H1 (cell line): ENCODE measurements around the gene UBE2V1. TPM values are rescaled to one million over a fixed set of nuclear protein-coding genes. Genes with fewer than 3 reads are reported as not detected.

Source experiments
- CTCF ChIA-PET: fragments of 300-600 bp; sonication (Branson Sonifier 250); formaldehyde crosslinking; loops from one replicate; lab custom pipeline; 2021; ENCODE audit not compliant: partially characterized antibody; lab: Charles Lee
- POLR2A ChIA-PET: fragments of 300-600 bp; sonication (Branson Sonifier 250); formaldehyde crosslinking; loops from one replicate; lab custom pipeline; 2021; ENCODE audit warnings: inconsistent platforms; ENCODE audit not compliant: partially characterized antibody; lab: Charles Lee
- DNase-seq, 2 experiments: peaks; one replicate each; pipeline versions ENCODE4 v3.0.0 to v3.0.0-alpha.2; 2010 to 2022; ENCODE audit warnings: low spot score in 2 of 2, low read depth in 1 of 2, mixed read lengths in 1 of 2
- FAIRE-seq: peaks from 2 replicates; lab custom pipeline; 2011; peaks lifted over from hg19 to GRCh38; lab: Jason Lieb, UNC
- H2AFZ ChIP-seq: 2 replicates; pipeline ENCODE4 v1.8.1; 2012; ENCODE audit warnings: low read length, inconsistent platforms
- H2AK5ac ChIP-seq: 2 replicates; pipeline ENCODE4 v1.6.1; 2013; ENCODE audit warnings: low read depth, low read length
- H2BK120ac ChIP-seq: replicated peaks from 2 replicates; pipeline ENCODE3; 2013; ENCODE audit warnings: low read depth, low read length, inconsistent platforms
- H2BK12ac ChIP-seq: 2 replicates; pipeline ENCODE4 v1.6.1; 2013; ENCODE audit warnings: low read depth, low read length
- H2BK15ac ChIP-seq: 2 replicates; pipeline ENCODE4 v1.6.1; 2013; ENCODE audit warnings: low read length
- H2BK20ac ChIP-seq: 2 replicates; pipeline ENCODE4 v1.6.1; 2013; ENCODE audit warnings: low read length
- H2BK5ac ChIP-seq: 2 replicates; pipeline ENCODE4 v1.6.1; 2013; ENCODE audit warnings: low read depth, low read length
- H3K14ac ChIP-seq: 2 replicates; pipeline ENCODE4 v1.6.1; 2013; ENCODE audit warnings: inconsistent platforms; ENCODE audit not compliant: insufficient read length
- H3K18ac ChIP-seq: 2 replicates; pipeline ENCODE4 v1.6.1; 2013; ENCODE audit warnings: low read length; ENCODE audit errors: extremely low read depth
- H3K23ac ChIP-seq: 2 replicates; pipeline ENCODE4 v1.6.1; 2013; ENCODE audit warnings: inconsistent platforms; ENCODE audit not compliant: insufficient read length
- H3K23me2 ChIP-seq: 2 replicates; pipeline ENCODE4 v1.6.1; 2013; ENCODE audit warnings: low read depth, low read length
- H3K27ac ChIP-seq: 2 replicates; pipeline ENCODE4 v1.6.1; 2011; ENCODE audit warnings: low read depth, low read length, inconsistent platforms
- H3K27me3 ChIP-seq, 4 experiments: replicated peaks in 1 of 4; 1 replicate in 1 of 4; 2 replicates in 3 of 4; pipeline versions ENCODE4 v1.6.1 to v1.8.1; 2011 to 2013; ENCODE audit warnings: low read length in 3 of 4, mild to moderate bottlenecking in 3 of 4, inconsistent platforms in 2 of 4, mixed read lengths in 2 of 4, moderate library complexity in 1 of 4; ENCODE audit not compliant: control insufficient read depth in 3 of 4, insufficient read depth in 3 of 4; ENCODE audit errors: extremely low read depth in 1 of 4
- H3K36me3 ChIP-seq, 4 experiments: 2 replicates each; pipeline versions ENCODE4 v1.6.1 to v1.8.1; 2011 to 2013; ENCODE audit warnings: mild to moderate bottlenecking in 4 of 4, low read length in 3 of 4, moderate library complexity in 2 of 4, control low read depth in 1 of 4, inconsistent platforms in 1 of 4; ENCODE audit not compliant: insufficient read depth in 4 of 4, control insufficient read depth in 2 of 4
- H3K4ac ChIP-seq: replicated peaks from 2 replicates; pipeline ENCODE3; 2013; ENCODE audit warnings: low read length, low read depth, mixed read lengths, inconsistent platforms; ENCODE audit not compliant: insufficient read length
- H3K4me1 ChIP-seq, 4 experiments: replicated peaks in 1 of 4; 1 replicate in 1 of 4; 2 replicates in 3 of 4; pipeline versions ENCODE4 v1.6.1 to v1.8.1; 2011 to 2013; ENCODE audit warnings: low read length in 3 of 4, inconsistent platforms in 2 of 4, mixed read lengths in 1 of 4; ENCODE audit not compliant: insufficient read depth in 4 of 4, control insufficient read depth in 3 of 4
- H3K4me2 ChIP-seq, 2 experiments: 2 replicates each; pipeline versions ENCODE4 v1.6.1 to v1.8.1; 2011 to 2013; ENCODE audit warnings: low read depth in 2 of 2, low read length in 2 of 2, control low read depth in 1 of 2, inconsistent platforms in 1 of 2, mild to moderate bottlenecking in 1 of 2; ENCODE audit not compliant: insufficient read depth in 1 of 2
- H3K4me3 ChIP-seq, 4 experiments: fragments of 200-600, 300-600 bp in 1 of 4; sonication (generic), shearing (Covaris generic), sonication (Bioruptor Twin) in 1 of 4; 2 replicates each; pipeline versions ENCODE4 v1.5.1 to v1.8.1; 2011 to 2016; ENCODE audit warnings: low read length in 4 of 4, low read depth in 3 of 4, control low read depth in 2 of 4, inconsistent platforms in 2 of 4, mild to moderate bottlenecking in 2 of 4, mixed read lengths in 1 of 4, moderate library complexity in 1 of 4; ENCODE audit not compliant: insufficient read depth in 2 of 4; ENCODE audit errors: extremely low read depth in 1 of 4
- H3K56ac ChIP-seq: replicated peaks from 2 replicates; pipeline ENCODE3; 2013; ENCODE audit warnings: low read depth, mild to moderate bottlenecking, mixed read lengths, low read length, inconsistent platforms; ENCODE audit not compliant: insufficient read length
- H3K79me1 ChIP-seq: 2 replicates; pipeline ENCODE4 v1.6.1; 2013; ENCODE audit warnings: low read depth, low read length, control low read depth
- H3K79me2 ChIP-seq, 2 experiments: 2 replicates each; pipeline versions ENCODE4 v1.6.1 to v1.8.1; 2012 to 2013; ENCODE audit warnings: low read length in 2 of 2, mild to moderate bottlenecking in 2 of 2, inconsistent platforms in 1 of 2; ENCODE audit not compliant: insufficient read depth in 2 of 2, control insufficient read depth in 1 of 2
- H3K9ac ChIP-seq, 4 experiments: replicated peaks in 1 of 4; 1 replicate in 1 of 4; 2 replicates in 3 of 4; pipeline versions ENCODE4 v1.6.1 to v1.8.1; 2011 to 2013; ENCODE audit warnings: low read depth in 3 of 4, low read length in 3 of 4, control low read depth in 2 of 4, mild to moderate bottlenecking in 2 of 4, moderate library complexity in 2 of 4, inconsistent platforms in 1 of 4; ENCODE audit errors: extremely low read depth in 1 of 4
- H3K9me3 ChIP-seq, 2 experiments: 2 replicates each; pipeline versions ENCODE4 v1.6.1 to v1.8.1; 2012 to 2013; ENCODE audit warnings: mild to moderate bottlenecking in 2 of 2, moderate library complexity in 2 of 2, control low read depth in 1 of 2, inconsistent platforms in 1 of 2, low read depth in 1 of 2, low read length in 1 of 2, mixed read lengths in 1 of 2; ENCODE audit not compliant: insufficient read depth in 2 of 2
- H4K20me1 ChIP-seq, 2 experiments: replicated peaks in 1 of 2; 2 replicates each; pipeline versions ENCODE3 to v1.8.1; 2011 to 2013; ENCODE audit warnings: inconsistent platforms in 2 of 2, low read length in 2 of 2, mild to moderate bottlenecking in 1 of 2; ENCODE audit not compliant: insufficient read depth in 2 of 2, control insufficient read depth in 1 of 2
- H4K5ac ChIP-seq: 2 replicates; pipeline ENCODE4 v1.6.1; 2013; ENCODE audit warnings: low read length, low read depth, mixed read lengths, inconsistent platforms; ENCODE audit not compliant: insufficient read length
- H4K8ac ChIP-seq: 2 replicates; pipeline ENCODE4 v1.8.0; 2013; ENCODE audit warnings: mild to moderate bottlenecking, moderate library complexity, low read length, inconsistent platforms; ENCODE audit not compliant: insufficient read depth; ENCODE audit errors: extremely low read depth
- H4K91ac ChIP-seq: replicated peaks from 2 replicates; pipeline ENCODE3; 2013; ENCODE audit warnings: low read length, mixed read lengths, inconsistent platforms; ENCODE audit not compliant: insufficient read length
- BACH1 ChIP-seq: IDR thresholded peaks from 2 replicates; pipeline ENCODE4 v1.6.1; 2012; ENCODE audit warnings: low read length, improper control_type of control experiment
- CREB1 ChIP-seq: IDR thresholded peaks from 2 replicates; pipeline ENCODE4 v1.6.1; 2012; ENCODE audit warnings: inconsistent platforms
- KDM1A ChIP-seq: fragments of 200-600, 300-600 bp; sonication (generic); IDR thresholded peaks from 2 replicates; pipeline ENCODE4 v1.7.1; 2016; ENCODE audit warnings: mild to moderate bottlenecking, low read length, borderline replicate concordance
- SIN3A ChIP-seq, 2 experiments: IDR thresholded peaks in 1 of 2; conservative IDR thresholded peaks in 1 of 2; 2 replicates each; pipeline ENCODE4 v1.6.1; 2011 to 2012; ENCODE audit warnings: low read length in 2 of 2, improper control_type of control experiment in 1 of 2, low read depth in 1 of 2, mild to moderate bottlenecking in 1 of 2
- SP4 ChIP-seq: IDR thresholded peaks from 2 replicates; pipeline ENCODE4 v1.6.1; 2012; ENCODE audit warnings: low read length, inconsistent platforms
- SRF ChIP-seq: IDR thresholded peaks from 2 replicates; pipeline ENCODE4 v1.6.1; 2011; ENCODE audit warnings: mild to moderate bottlenecking, low read depth, low read length, moderate library complexity
- TAF7 ChIP-seq: optimal IDR thresholded peaks from 2 replicates; pipeline ENCODE3; 2011; ENCODE audit warnings: low read depth, mild to moderate bottlenecking, inconsistent platforms, low read length, moderate library complexity, borderline replicate concordance
- WGBS, 2 experiments: shearing (Covaris generic) in 1 of 2; methylation state at CpG; one replicate each; pipeline versions ENCODE4 v1.1.6 to v1.1.7; 2013 to 2015; ENCODE audit warnings: low lambda C conversion rate in 2 of 2, mixed read lengths in 2 of 2, inconsistent platforms in 1 of 2, low coverage in 1 of 2, missing lambda C conversion rate in 1 of 2; ENCODE audit not compliant: insufficient replicate concordance in 2 of 2, insufficient coverage in 1 of 2, insufficient read length in 1 of 2; ENCODE audit errors: extremely low coverage in 1 of 2, missing lambda C conversion rate in 1 of 2; 5-methylcytosine and 5-hydroxymethylcytosine counted together
- polyA plus RNA-seq, 7 experiments: library from polyadenylated mRNA; depleted of rRNA in 3 of 7; stranded (reverse) in 5 of 7; unstranded in 2 of 7; fragments of >200 nt in 5 of 7; fragments of 200-250 nt in 2 of 7; gene quantifications; 1 replicate in 5 of 7; 2 replicates in 1 of 7; 4 replicates in 1 of 7; pipeline versions ENCODE4 v1.2.1 to v1.2.3, GENCODE V29; 2011 to 2013; ENCODE audit warnings: missing spikeins in 2 of 7, mixed read lengths in 2 of 7
- total RNA-seq: library from RNA; stranded (reverse); fragmentation: NEBNext Ultra II Directional; extraction: Animal tissue kit (Norgen Biotek cat#: 25700); gene quantifications from 2 replicates; pipeline ENCODE4 v1.2.1, GENCODE V29; 2021

UBE2V1 gene
- total and polyA plus RNA-seq, 2 of the 8 experiments (the other 6 are each of a cell fraction or from before 2014, with no cell fraction given): 141 to 184 TPM

GRCh38 chr20:50053362-50054230, 59.4 kb downstream of the UBE2V1 start:
- no peaks in the 10 kb centered on the region for H3K36me3 ChIP-seq
- no peaks in the 10 kb centered on the region for H3K79me2 ChIP-seq
- H3K9ac ChIP-seq: no peak overlapping the region
- H3K27me3 ChIP-seq: peaks cover 0 to 2% (median 0%) of the 10 kb centered on the region in 4 experiments; a peak in 1 of 7 replicates
- H3K23ac ChIP-seq: no peak overlapping the region
- H2BK5ac ChIP-seq: no peak overlapping the region
- H2BK120ac ChIP-seq: no peak overlapping the region
- peak overlapping the region; percentile 83 for H2BK15ac ChIP-seq
- no peak overlapping the region for H3K18ac ChIP-seq
- no peak overlapping the region for H2AK5ac ChIP-seq
- no peak overlapping the region for H3K4ac ChIP-seq
- no peaks in the 10 kb centered on the region for H3K9me3 ChIP-seq
- H3K56ac ChIP-seq: no peak overlapping the region
- H3K4me2 ChIP-seq: no peak overlapping the region
- no peak overlapping the region for H3K4me3 ChIP-seq
- H4K8ac ChIP-seq: peak overlapping the region; percentile 36
- no peak overlapping the region for H2BK20ac ChIP-seq
- H3K14ac ChIP-seq: no peak overlapping the region
- H3K23me2 ChIP-seq: no peaks in the 10 kb centered on the region
- H4K20me1 ChIP-seq: no peaks in the 10 kb centered on the region
- 91% methylated on average over 19 of the region's 19 CpGs; no CpG with 5 or more reads in 1 of the 2 experiments for WGBS, 2 experiments
- H4K91ac ChIP-seq: no peak overlapping the region
- TF ChIP-seq CREB1: no peak
- no peak for TF ChIP-seq SRF
- no peak for TF ChIP-seq BACH1
- no peak for TF ChIP-seq SP4
- no peak for TF ChIP-seq TAF7
- no peak for TF ChIP-seq SIN3A (conservative IDR thresholded peaks at IDR 0.05 in 1 of 2, IDR thresholded peaks at IDR 0.05 in 1 of 2; ENCODE audit: low read depth in 1 of 2, low read length in 2 of 2)
- TF ChIP-seq KDM1A: peak; percentile 64; the same call in 1 of the 2 replicates
- peak overlapping the region; percentile 75; the same call in 1 of the 2 replicates for H2BK12ac ChIP-seq
- FAIRE-seq: no peak
- H2AFZ ChIP-seq: peak overlapping the region; percentile 75; the same call in 1 of the 2 replicates
- no peak for DNase-seq
- H3K4me1 ChIP-seq: peaks cover 0 to 5% (median 2%) of the 10 kb centered on the region in 4 experiments; a peak in 3 of 7 replicates
- POLR2A ChIA-PET: interaction anchor here (1.2 to 3.3 kb wide), 5 partner anchors 15 to 72 kb away, joined by 3 to 12 read pairs (median 4); partner anchors contain the start of gene SNAI1
- H3K27ac ChIP-seq: no peak overlapping the region
- CTCF ChIA-PET: interaction anchor here (1.3 to 2.0 kb wide), 2 partner anchors 17 to 126 kb away, joined by 3 to 5 read pairs; no protein-coding TSS in a partner anchor
- H3K79me1 ChIP-seq: no peaks in the 10 kb centered on the region
- no peak overlapping the region for H4K5ac ChIP-seq
